Measurements from ENCODE around the gene NSA2.
"Not testable (repeated sequence)": the region's sequence is repeated elsewhere in the genome, so short reads cannot be mapped to it uniquely, and the experiment has no call there.

The NSA2 gene

DNA sequence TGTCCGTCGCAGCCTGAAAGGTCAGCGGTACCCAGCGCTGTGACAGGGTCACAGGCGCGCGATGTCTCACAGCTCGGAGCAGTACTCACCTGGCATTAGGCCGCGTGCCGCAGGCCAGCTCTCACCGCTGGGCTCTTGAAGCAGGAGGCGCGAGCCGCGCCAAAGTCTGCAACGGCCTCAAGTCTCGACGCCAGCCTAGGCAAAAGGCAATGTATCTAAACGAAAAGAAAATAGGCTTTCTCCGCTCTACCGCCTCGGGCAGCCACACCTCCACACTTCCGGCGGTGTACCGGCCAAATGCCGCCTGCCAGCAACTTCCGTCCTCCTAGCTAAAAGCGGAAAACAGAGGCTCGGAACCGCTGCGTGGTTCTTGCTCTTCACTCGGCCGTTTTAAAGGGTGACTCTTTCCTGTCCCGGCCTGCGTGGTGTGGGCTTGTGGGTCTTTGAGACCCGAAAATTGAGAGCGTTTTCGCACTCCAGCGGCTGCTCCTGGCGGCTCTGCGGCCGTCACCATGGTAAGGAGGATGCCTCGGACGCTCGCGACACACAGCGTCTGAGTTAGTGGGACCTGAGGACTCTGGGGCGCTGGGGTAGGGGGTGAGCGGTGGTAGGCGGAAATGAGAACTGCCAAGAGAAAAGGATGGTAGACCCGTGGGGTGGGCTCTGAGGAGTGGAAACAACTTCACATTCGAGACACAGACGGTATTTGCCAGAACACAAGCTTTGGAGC is at the start of gene NSA2, which contains the start of gene GFM2:
TSS of gene NSA2 (plus strand) at position 401 of the 730 bp plus-strand sequence. CDS start at position 513, 112 bp downstream.
TSS of gene GFM2 (minus strand) at position 269 of the 730 bp plus-strand sequence. CDS start 3,375 bp downstream, outside the sequence.
- no peaks in the 10 kb centered on the region for H3K9me3 ChIP-seq (replicated peaks in 1 of 11)
- peak within 1 kb of the TSS; percentile 84 to 94 (median 87) for H3K9ac ChIP-seq
- H3K4me1 ChIP-seq = peaks cover 21 to 33% (median 26%) of the 10 kb centered on the region in 10 experiments
- peak within 1 kb of the TSS; percentile 62 to 93 (median 83); a peak in 21 of 22 replicates for H3K27ac ChIP-seq
- peaks cover 0 to 40% (median 14%) of the 10 kb centered on the region in 11 experiments; a peak in 9 of 22 replicates for H4K20me1 ChIP-seq
- no peaks in the 10 kb centered on the region for H3K27me3 ChIP-seq
- H3K36me3 ChIP-seq = peaks cover 42 to 71% (median 52%) of the 10 kb centered on the region in 11 experiments
- H3K4me3 ChIP-seq = peak within 1 kb of the TSS; percentile 67 to 98 (median 88)
- peak within 1 kb of the TSS; percentile 82 to 95 (median 91) for H3K4me2 ChIP-seq
- TF ChIP-seq Cebpa-rat (IDR thresholded peaks at IDR 0.05) = no peak

DNA sequence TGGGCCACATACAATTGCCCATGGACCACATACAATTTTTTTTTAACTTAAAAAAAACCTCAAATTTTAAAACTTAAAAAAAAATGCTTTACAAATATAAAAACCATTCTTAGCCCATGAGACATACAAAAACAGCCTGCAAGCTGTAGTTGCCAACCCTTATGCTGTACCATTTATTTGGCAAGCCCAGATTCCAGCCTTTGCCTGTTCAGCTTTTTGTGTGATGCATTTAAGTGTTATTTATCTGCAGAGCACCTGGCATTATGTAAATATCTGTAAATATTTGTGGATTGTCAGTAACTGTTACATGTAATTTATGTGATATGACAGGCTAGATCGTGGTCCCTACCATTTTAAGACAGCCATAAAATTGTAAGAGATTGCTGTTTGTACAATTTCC is 49.5 kb upstream of the NSA2 start:
- no peak overlapping the region for H3K9ac ChIP-seq
- H3K4me3 ChIP-seq = no peak overlapping the region
- H3K9me3 ChIP-seq (replicated peaks in 1 of 11) = no peaks in the 10 kb centered on the region
- peaks cover 0 to 4% (median 0%) of the 10 kb centered on the region in 10 experiments; a peak in 1 of 20 replicates for H3K4me1 ChIP-seq
- no peak overlapping the region for H3K4me2 ChIP-seq
- no peak overlapping the region for H3K27ac ChIP-seq
- TF ChIP-seq Cebpa-rat (IDR thresholded peaks at IDR 0.05) = no peak
- peaks cover 0 to 70% (median 14%) of the 10 kb centered on the region in 11 experiments; a peak in 9 of 22 replicates for H4K20me1 ChIP-seq
- H3K27me3 ChIP-seq = no peaks in the 10 kb centered on the region
- H3K36me3 ChIP-seq = peaks cover 83 to 100% (median 100%) of the 10 kb centered on the region in 11 experiments

DNA sequence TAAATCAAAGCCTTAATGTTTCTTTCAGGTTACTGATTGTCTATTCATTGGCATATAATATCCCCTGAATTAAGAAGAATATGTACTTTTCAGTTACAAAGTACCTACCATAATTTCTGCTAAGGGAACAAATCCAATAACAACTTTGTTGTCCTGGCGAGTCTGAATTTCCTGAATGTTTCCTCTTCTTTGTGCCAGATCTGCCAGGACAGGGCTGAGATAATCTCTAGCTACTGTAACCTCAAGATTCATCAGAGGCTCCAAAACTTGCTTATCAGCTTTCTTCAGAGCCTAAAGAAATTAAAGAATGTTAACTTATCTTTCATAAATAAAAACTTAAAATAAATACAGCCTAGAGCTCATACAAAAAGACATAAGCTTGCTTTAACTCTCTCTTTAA is 44.8 kb upstream of the NSA2 start:
- H4K20me1 ChIP-seq = peaks cover 0 to 48% (median 6%) of the 10 kb centered on the region in 11 experiments; a peak in 8 of 22 replicates
- H3K9me3 ChIP-seq (replicated peaks in 1 of 11) = no peaks in the 10 kb centered on the region
- peaks cover 94 to 100% (median 99%) of the 10 kb centered on the region in 11 experiments for H3K36me3 ChIP-seq
- H3K4me3 ChIP-seq = no peak overlapping the region
- no peak overlapping the region for H3K9ac ChIP-seq
- H3K27me3 ChIP-seq = no peaks in the 10 kb centered on the region
- H3K27ac ChIP-seq = no peak overlapping the region
- TF ChIP-seq Cebpa-rat (IDR thresholded peaks at IDR 0.05) = no peak
- no peak overlapping the region for H3K4me2 ChIP-seq
- H3K4me1 ChIP-seq = peaks cover 0 to 4% (median 0%) of the 10 kb centered on the region in 10 experiments; a peak in 1 of 20 replicates

DNA sequence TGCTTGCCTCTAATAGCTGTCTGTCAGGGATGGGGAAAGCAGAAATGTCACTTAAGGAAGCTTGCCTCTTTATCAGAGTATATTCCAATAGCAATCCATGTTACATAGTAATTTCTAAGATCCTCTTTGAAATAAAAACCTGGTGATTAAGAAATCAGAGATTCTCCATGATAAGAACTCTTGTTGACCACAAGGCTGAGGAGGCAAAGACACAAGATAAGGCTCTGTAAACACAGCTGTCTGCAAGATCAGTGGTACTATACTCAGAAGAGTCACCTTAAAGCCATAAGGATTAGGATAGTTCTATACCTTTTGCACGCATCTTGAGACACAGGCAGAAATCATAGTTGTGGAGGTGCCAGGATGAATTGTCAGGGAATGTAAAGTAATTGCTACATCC is 41.7 kb upstream of the NSA2 start:
- H3K4me1 ChIP-seq = no peaks in the 10 kb centered on the region
- H3K4me3 ChIP-seq = no peak overlapping the region
- H3K9me3 ChIP-seq (replicated peaks in 1 of 11) = no peaks in the 10 kb centered on the region
- no peak overlapping the region for H3K4me2 ChIP-seq
- no peaks in the 10 kb centered on the region for H3K27me3 ChIP-seq
- H3K27ac ChIP-seq = no peak overlapping the region
- no peak for TF ChIP-seq Cebpa-rat (IDR thresholded peaks at IDR 0.05)
- peaks cover 88 to 100% (median 99%) of the 10 kb centered on the region in 11 experiments for H3K36me3 ChIP-seq
- no peak overlapping the region for H3K9ac ChIP-seq
- H4K20me1 ChIP-seq = peaks cover 0 to 30% (median 0%) of the 10 kb centered on the region in 11 experiments; a peak in 7 of 22 replicates

DNA sequence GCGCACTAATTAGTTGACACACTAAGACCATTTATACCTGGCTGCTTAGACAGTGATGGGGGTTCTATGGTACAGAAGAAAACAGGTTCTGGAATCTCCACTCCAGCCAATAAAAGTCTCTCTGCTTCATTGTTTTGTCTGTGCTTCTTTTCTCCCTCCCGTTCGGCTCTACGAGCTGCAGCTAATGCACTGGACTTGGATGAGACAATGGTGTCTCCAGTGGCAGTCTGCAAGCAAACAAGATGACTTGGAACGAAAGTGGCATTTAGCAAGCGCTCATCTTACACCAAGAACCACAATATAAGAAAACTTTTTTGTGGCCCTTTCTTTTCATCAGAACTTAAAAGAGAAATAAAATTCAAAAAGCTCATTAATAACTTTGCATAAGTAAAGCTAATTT is 30.3 kb upstream of the NSA2 start:
- H3K4me2 ChIP-seq = no peak overlapping the region
- H3K9me3 ChIP-seq (replicated peaks in 1 of 11) = no peaks in the 10 kb centered on the region
- peaks cover 73 to 100% (median 95%) of the 10 kb centered on the region in 11 experiments for H3K36me3 ChIP-seq
- H3K27me3 ChIP-seq = no peaks in the 10 kb centered on the region
- TF ChIP-seq Cebpa-rat (IDR thresholded peaks at IDR 0.05) = no peak
- H4K20me1 ChIP-seq = peaks cover 0 to 9% (median 0%) of the 10 kb centered on the region in 11 experiments; a peak in 1 of 22 replicates
- H3K9ac ChIP-seq = no peak overlapping the region
- H3K27ac ChIP-seq = no peak overlapping the region
- H3K4me3 ChIP-seq = no peak overlapping the region
- H3K4me1 ChIP-seq = no peaks in the 10 kb centered on the region

DNA sequence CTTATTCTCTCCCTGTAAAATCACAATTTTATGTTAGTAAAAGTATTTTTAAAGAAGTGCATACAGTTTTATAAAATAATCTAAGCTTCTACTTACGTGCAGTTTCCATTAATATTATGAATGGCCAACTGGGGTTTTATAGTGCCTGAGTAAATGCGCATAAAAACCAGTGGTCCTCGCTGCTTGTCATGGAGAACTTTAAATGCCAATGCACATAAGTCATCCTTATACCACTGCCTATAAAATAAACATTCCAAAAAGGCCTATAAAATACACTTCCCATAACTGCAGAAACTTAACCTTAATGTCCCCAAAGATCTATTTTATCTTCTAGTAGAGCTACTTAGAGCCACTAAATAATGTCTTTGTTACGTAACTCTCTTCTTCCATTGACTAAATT is 28.6 kb upstream of the NSA2 start:
- Histone ChIP-seq H3K9me3 (replicated peaks in 1 of 11) (no peaks in the 10 kb centered on the region), H3K4me1 (no peaks in the 10 kb centered on the region), H3K4me3 (no peak overlapping the region), H3K4me2 (no peak overlapping the region), H3K9ac (no peak overlapping the region), H3K27me3 (no peaks in the 10 kb centered on the region), H4K20me1 (peaks cover 0 to 9% (median 0%) of the 10 kb centered on the region in 11 experiments; a peak in 1 of 22 replicates), H3K36me3 (peaks cover 65 to 100% (median 93%) of the 10 kb centered on the region in 11 experiments), H3K27ac (no peak overlapping the region)
- TF ChIP-seq Cebpa-rat (IDR thresholded peaks at IDR 0.05) = no peak

DNA sequence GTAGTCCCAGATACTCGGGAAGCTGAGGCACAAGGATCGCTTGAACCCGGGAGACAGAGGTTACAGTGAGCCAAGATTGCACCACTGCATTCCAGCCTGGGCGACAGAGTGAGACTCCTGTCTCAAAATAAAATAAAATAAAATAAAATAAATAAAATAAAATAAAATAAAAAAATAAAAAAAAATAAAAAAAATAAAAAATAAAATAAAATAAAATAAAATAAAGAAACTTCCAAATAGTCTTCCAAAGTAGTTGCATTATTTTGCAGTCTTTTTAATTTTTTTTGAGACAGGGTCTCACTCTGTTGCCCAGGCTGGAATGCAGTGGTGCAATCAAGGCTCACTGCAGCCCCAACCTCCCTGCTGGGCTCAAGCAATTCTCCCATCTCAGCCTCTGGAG is 18.3 kb upstream of the NSA2 start:
- not testable (repeated sequence) for H3K4me2 ChIP-seq; H3K9me3 ChIP-seq (replicated peaks in 1 of 11); H3K4me1 ChIP-seq; H3K27ac ChIP-seq; H3K4me3 ChIP-seq; H4K20me1 ChIP-seq; H3K27me3 ChIP-seq; H3K9ac ChIP-seq
- peaks cover 80 to 100% (median 90%) of the 10 kb centered on the region in 11 experiments for H3K36me3 ChIP-seq

DNA sequence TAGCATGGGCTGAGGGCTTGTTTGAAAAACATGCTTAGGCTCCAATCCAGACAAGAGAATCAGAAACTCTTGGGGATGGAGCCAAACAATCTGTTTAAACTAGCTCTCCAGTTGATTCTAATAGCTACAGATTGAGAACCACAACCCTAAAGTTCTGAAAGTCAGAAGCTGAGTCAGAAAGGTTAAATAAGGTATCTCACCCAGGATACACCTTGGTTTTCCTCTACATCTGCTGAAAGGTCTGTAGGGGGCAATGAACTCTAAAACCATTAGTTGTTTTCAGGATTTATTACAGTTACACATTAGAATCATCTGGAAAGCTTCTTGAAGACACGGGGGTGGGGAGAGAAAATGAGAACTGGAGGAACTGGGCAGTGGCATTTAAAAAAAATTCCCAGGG is 5.8 kb upstream of the NSA2 start:
- no peak overlapping the region for H3K4me3 ChIP-seq
- peaks cover 6 to 16% (median 11%) of the 10 kb centered on the region in 11 experiments; a peak in 21 of 22 replicates for H3K9me3 ChIP-seq (replicated peaks in 1 of 11)
- peaks cover 0 to 23% (median 6%) of the 10 kb centered on the region in 11 experiments; a peak in 9 of 22 replicates for H4K20me1 ChIP-seq
- peak overlapping the region in 1 of 11 experiments; percentile 31; a peak in 1 of 22 replicates for H3K9ac ChIP-seq
- H3K4me1 ChIP-seq = peaks cover 12 to 26% (median 17%) of the 10 kb centered on the region in 10 experiments
- TF ChIP-seq Cebpa-rat (IDR thresholded peaks at IDR 0.05) = no peak
- H3K27me3 ChIP-seq = no peaks in the 10 kb centered on the region
- peaks cover 46 to 90% (median 73%) of the 10 kb centered on the region in 11 experiments for H3K36me3 ChIP-seq
- no peak overlapping the region for H3K27ac ChIP-seq
- H3K4me2 ChIP-seq = no peak overlapping the region

DNA sequence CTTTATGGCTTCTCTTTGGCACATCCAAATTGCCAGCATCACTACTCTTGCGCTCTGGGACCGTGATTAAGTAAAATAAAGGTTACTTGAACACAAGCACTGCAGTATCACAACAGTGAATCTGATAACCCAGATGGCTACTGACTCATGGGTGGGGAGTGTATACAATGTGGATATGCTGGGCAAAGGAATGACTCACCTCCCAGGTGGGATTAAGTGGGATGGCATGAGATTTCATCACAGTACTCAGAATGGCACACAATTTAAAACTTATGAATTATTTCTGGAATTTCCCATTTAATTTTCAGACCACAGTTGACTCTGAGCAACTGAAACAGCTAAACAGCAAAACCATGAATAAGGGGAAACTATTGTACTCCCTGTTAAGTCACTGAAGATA is 4.5 kb upstream of the NSA2 start:
- H3K4me1 ChIP-seq = peaks cover 12 to 26% (median 17%) of the 10 kb centered on the region in 10 experiments
- peaks cover 0 to 23% (median 7%) of the 10 kb centered on the region in 11 experiments; a peak in 9 of 22 replicates for H4K20me1 ChIP-seq
- no peak overlapping the region; a peak in 1 of 22 replicates for H3K27ac ChIP-seq
- H3K27me3 ChIP-seq = no peaks in the 10 kb centered on the region
- peaks cover 33 to 76% (median 60%) of the 10 kb centered on the region in 11 experiments for H3K36me3 ChIP-seq
- peaks cover 0 to 2% (median 0%) of the 10 kb centered on the region in 11 experiments; a peak in 3 of 22 replicates for H3K9me3 ChIP-seq (replicated peaks in 1 of 11)
- TF ChIP-seq Cebpa-rat (IDR thresholded peaks at IDR 0.05) = no peak
- H3K9ac ChIP-seq = peak overlapping the region in 1 of 11 experiments; percentile 26; a peak in 1 of 22 replicates
- no peak overlapping the region for H3K4me2 ChIP-seq
- no peak overlapping the region for H3K4me3 ChIP-seq
